COLO668 (cell line): ENCODE measurements around the gene KLHL2.
"Not testable (repeated sequence)": the region's sequence is repeated elsewhere in the genome, so short reads cannot be mapped to it uniquely, and the experiment has no call there.

Source experiments
- DNase-seq: peaks from one replicate; lab custom pipeline; 2025; ENCODE audit not compliant: unreplicated experiment; lab: John Stamatoyannopoulos, UW

The KLHL2 gene, protein sequence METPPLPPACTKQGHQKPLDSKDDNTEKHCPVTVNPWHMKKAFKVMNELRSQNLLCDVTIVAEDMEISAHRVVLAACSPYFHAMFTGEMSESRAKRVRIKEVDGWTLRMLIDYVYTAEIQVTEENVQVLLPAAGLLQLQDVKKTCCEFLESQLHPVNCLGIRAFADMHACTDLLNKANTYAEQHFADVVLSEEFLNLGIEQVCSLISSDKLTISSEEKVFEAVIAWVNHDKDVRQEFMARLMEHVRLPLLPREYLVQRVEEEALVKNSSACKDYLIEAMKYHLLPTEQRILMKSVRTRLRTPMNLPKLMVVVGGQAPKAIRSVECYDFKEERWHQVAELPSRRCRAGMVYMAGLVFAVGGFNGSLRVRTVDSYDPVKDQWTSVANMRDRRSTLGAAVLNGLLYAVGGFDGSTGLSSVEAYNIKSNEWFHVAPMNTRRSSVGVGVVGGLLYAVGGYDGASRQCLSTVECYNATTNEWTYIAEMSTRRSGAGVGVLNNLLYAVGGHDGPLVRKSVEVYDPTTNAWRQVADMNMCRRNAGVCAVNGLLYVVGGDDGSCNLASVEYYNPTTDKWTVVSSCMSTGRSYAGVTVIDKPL

DNA sequence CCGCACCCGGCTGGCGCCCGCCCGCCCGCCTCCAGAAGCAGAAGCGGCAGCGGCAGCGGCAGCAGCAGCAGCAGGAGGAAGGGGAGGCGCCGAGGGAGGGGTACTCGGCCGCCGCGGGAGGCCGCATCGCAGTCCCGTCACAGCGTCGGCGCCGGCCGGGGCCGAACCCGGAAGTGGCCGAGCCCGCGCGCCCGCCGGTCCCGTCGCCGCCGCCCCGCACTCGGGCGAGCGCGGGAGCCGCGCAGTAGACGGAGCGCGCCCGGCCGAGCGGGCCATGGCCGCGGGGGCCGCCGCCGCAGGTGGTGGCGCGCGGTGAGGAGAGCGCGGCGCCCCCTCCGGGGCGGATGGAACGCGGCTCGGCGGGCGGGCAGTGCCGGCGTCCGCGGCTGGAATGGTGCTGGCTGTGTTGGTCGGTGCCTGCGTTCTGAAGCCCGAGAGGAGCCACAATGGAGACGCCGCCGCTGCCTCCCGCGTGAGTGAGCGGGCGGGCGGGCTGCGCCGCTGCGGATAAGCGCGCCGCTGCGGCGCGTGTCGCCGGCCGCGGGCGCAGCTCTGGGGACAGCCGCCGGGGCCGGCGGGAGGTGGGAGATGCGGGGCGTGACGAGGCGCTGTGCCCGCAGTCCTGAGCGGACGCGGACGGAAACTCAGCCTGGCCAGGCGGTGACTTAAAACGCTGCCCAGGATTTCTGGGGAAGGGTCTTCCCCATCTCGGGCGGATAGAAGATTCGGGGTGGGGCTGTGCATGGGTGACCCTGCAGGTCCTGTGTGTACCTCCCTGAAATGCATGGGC lies at the start of gene KLHL2:
KLHL2 (plus strand) TSS at position 131 of the 790 bp plus-strand sequence; CDS start at position 447, 316 bp downstream.
- peak; percentile 87 for DNase-seq

DNA sequence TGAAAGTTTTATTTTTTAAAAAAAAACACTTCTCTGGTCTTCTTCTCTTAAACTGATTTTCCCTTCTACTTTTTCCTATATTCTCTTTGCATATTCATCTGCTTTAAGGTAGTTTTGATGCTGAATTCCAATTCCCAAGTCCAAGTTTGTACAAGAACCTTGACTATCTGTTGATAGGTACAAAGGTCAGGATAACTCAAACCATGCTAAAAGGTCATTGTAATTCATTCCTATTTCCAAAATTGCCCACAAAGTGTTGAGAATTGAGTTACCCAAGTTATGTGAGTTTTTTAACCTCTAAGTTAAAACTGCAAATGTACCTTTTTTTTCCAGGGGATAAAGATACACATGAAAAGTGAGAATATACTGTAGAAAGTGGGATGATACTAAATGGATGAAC lies 48.6 kb upstream of the KLHL2 start:
- DNase-seq: no peak

DNA sequence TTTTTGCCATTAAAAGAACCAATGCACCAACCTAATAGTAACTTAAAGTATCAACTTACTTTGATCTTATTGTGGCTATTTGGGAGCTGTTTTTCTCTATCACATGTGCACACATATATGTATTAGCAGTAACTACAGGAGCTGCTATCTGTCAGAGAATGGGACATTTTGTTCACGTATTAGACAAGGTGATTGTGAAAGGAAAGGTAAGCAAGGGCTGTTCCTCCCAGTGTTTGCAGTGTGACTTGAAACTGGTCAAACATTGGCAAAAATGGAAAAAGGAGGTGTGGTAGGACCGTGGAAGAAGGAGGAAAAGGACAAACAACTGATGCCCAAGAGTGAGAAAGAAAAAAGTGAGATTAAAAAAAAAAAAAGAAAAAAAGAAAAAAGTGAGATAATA lies 43.1 kb upstream of the KLHL2 start:
- no peak for DNase-seq

DNA sequence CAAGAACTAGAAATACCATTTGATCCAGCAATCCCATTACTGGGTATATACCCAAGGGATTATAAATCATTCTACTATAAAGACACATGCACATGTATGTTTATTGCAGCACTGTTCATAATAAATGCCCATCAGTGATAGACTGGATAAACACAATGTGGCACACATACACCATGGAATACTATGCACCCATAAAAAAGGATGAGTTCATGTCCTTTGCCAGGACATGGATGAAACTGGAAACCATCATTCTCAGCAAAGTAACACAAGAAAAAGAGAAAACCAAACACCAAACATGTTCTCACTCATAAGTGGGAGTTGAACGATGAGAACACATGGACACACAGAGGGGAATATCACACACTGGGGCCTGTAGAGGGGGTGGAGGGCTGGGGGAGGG lies 40.5 kb upstream of the KLHL2 start:
- DNase-seq: not testable (repeated sequence)

DNA sequence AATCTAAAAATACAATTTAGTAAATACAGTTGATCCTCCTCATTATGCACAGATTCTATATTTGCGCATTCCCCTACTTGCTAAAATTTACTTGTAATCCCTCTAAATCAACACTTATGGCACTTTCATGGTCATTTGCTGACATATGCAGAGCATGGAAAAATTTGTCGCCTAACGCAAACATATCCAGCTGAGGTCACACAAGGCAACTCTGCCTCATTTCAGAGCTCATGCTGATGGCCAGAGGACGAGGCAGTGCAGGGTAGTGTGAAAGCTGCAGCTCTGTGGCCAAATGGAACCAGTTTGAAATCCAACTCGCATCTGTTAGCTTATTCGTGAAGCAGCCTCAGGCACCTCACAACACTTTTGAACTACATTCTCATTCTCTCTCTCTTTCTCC lies 39.7 kb upstream of the KLHL2 start:
- no peak for DNase-seq

DNA sequence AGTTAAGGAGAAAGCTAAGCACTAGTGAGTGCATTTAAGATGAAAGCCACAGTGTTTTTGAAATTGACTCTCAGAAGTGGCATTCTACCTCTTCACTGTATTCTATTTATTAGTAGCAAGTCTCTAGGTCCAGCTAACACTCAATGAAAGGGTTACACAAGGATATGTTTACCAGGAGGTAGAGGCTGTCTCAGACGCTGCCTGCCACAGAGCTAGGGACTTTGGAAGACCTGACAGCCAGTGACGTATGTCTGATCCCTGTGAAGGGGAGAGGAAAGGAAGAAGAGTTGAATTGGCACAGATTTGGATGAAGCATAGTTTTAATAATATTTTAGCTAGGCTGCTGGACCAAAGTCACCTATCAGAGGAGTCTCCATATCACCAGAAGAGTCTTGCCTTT lies 36.5 kb upstream of the KLHL2 start:
- no peak for DNase-seq

DNA sequence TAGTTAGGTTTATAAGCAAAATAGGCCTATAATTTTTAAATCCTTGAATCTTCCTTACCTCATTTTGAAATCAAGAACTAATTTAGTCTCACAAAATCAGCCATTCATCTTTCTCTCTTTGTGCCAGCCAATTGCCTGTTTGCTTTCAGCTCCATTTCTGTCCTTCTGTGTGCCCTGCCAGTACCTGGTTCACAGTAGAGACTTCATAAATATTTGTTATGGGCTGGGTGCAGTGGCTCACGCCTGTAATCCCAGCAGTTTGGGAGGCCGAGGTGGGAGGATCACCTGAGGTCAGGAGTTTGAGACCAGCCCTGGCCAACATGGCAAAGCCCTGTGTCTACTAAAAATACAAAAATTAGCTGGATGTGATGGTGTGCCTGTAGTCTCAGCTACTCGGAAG lies 31.9 kb upstream of the KLHL2 start:
- DNase-seq: not testable (repeated sequence)

DNA sequence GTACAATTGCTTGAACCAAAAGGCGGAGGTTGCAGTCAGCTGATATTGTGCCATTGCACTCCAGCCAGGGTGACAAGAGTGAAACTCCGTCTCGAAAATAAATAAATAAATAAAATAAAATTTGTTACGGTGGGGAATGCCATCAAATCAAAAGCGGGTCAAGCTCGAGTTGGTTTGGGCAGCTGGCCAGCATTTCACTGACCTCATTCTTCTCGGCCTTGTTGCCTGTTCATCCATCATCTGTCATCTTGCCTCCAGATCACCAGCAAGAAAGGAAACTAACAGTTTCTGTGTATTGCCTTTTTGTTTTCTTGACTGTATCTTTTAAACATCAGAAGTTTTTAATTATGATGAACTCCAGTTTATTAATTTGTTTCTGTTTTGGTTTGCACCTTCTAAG lies 31.5 kb upstream of the KLHL2 start:
- no peak for DNase-seq

DNA sequence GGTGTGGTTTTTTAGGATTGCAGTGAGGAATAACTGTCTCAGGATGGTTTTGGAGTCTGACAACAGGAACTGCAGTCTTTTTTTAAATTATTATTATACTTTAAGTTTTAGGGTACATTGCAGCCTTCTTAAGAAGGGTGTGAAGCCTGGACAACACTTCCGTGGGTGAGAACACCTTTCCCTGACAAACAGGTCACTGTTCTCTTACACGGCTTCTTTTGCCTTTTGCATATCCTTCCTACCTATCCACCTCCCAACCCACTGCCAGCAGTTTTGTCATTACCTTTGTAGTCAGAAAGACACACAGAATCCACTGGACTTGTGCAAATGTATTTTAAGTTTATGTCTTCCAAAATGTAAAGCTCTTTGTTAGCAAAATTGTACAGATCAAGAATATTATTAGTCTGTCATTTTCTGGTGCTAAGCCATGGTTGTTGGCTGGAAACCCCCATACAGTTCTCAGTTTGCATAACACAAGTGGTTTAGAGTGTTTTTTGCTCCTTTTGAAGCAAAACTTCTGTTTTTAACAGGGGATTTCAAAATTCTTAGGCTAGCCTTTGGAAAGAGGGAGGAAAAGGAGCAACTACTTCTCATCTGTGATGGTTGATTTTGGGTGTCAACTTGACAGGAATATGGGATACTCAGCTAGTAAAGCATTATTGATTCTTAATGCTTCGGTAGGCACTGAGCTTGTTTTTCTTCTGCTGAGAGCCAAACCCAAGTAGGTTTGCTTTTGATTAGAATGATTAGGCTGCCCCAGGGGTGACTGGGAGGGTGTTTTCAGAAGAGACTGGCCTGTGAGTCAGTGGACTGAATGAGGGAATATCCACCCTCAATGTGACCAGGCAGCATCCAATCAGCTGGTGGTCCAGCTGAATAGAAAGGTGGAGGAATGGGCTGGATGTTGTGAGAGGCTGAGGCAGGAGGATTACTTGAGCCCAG lies 29.4 kb upstream of the KLHL2 start:
- DNase-seq: no peak

DNA sequence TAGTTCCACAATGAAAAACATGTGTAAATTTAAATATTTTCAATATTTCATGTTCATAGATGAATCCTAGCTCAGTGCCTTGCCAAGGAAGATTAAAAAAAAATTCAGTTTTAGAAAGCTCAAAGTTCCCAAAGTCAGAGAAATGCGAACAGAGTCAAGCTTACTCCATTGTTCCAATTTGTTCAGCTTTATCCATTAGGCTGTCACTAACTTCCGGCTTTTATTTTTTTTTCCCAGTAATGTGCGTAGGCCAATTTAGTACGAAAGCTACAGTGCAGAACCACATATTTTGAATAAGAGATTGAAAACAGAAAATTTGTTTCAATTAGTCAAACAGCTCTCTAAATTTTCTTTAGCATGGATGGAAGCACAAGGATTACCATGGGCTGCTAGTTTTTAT lies 23.1 kb upstream of the KLHL2 start:
- DNase-seq: no peak

DNA sequence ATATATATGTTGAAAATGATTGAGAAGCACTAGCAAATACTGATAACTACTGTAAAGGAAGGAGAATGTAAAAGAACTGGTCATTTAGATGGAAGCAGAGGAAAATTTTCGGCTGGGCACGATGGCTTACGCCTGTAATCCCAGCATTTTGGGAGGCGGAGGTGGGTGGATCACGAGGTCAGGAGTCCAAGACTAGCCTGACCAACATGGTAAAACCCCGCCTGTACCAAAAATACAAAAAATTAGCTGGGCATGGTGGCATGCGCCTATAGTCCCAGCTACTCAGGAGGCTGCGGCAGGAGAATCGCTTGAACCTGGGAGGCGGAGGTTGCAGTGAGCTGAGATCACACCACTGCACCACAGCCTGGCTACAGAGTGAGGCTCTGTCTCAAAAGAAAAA lies 22.4 kb upstream of the KLHL2 start:
- not testable (repeated sequence) for DNase-seq

DNA sequence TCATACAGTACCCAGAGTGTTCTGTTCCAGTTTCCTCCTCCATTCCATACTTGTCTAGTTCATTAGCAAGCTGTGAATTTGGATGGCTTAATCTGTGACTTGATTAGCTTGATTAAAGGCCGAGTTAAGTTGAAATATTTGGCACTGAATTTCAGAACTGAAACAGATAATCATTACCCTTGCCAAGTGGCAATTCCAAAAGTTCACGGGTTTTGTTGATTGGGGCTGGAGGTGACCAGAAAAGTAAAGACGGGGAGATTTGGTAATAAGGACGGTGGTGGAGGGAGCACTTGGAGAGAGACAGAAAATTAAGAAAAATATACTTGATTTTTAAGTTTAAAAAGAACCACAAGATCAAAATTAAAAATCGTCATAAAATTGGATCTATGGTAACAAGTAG lies 21.9 kb upstream of the KLHL2 start:
- DNase-seq: no peak

DNA sequence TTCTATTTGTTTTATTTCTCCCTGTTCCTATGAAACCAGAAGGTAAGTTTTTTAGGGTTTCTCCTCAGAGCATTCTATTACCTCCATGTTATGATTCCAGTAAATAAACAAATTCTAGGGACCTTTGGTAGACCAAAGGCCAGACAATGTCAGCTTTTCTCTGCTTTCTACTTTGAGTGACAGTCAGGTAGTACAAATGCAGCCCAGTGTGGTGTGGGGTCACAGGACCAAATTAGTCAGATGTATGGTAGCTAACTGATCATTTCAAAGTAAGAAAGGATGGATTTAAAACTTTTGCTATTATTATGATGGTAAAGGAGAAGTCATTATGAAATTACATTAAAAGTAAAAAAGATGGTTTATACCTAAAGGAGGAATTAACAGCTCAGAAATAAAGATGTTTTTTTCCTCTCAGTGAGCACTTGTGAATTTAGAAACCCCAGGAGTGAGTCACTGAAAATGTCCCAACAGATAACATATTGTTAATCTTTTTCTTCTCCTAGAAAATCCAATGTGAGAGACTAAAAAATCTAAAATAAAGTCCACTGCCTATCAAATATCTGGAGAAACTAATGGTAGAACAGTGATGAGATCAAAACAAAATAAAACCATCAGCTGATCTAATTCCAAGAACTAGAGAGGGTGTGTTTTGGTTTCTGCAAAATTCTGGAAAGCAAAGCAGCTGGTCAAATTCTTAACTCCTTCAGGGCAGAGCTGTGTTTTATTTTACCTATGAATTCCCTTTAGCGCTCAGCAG lies 16.6 kb upstream of the KLHL2 start:
- no peak for DNase-seq

DNA sequence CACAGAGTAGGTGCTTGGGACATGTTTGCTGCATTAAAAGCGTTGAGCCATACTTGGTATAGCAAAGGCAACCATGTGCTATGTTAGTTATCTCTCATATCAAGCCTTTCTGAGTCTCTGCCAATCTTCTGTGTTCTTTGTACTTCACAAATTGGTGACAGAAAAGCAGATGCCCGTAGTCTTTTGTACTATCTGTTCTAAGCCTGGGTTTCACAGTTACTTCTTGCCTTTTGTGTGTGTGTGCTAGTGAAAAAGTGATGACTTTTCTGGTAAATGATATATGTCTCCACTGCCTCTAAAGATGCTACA lies 16.1 kb upstream of the KLHL2 start:
- no peak for DNase-seq

DNA sequence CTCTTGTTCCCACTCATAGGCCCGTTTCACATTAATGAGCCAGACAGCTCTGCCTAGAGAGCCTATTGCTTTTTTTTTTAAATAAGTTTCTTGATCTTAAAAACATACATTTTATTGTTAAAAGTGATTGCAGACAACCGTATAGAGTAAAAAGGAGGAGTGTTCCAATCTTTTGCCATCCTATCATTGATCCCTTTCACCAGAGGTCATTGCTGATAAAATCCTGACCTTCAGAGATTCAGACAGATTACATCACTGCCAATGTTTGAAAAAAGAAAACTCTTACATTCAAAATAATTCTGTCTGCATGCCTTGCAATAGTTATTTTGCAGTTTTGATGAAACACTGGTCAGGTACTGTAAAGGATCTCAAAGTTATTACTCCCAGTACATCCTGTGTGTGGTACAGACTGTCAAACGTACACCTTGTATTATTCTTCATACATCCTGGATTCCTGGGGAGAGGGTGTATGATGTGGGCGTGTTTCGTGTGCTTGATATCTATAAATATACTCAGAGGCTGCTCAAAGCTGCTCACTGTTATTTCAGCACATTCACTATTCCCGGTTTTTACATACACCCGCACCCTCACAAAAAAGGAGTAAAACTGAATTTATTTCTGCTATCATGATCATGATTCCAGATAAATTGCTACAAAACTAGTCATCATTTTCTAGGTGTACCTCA lies 15.4 kb upstream of the KLHL2 start:
- no peak for DNase-seq

DNA sequence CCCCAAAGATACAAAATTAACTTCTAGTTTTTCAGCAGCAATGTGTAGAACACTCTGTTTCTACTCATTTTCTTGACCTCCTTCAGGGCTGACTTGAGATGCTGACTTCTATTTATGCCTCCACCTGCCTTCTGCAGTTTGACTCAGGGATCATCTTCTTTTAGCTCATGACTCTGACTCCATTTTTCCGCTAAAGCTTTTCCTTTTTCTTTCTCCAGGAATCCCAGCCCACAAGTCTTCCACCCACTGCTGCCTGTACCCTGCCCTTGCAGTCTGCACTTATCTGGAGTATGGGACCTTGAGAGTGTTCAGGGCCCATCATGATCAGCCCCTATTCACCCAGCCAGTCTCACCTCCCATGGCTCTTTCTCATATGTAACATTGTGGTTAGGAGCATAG lies 14.9 kb upstream of the KLHL2 start:
- DNase-seq: no peak

DNA sequence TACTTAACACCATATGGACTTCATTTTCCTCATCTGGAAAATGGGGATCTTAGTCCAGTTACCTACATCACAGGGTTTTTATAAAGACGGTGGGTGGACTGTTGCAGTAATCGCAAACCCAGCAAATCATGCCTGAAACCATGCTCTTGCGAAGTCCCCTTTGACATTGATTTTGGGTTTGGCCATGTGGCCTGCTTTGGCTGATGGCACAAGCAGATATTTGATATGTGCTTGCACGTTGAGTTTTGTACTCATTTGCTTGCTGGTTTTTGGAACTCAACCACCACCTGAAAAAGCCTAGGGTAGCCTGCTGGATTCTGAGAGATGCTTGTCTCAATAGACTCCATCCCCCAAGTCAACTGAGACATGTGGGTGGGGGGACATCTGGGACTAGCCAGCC lies 14.4 kb upstream of the KLHL2 start:
- no peak for DNase-seq

DNA sequence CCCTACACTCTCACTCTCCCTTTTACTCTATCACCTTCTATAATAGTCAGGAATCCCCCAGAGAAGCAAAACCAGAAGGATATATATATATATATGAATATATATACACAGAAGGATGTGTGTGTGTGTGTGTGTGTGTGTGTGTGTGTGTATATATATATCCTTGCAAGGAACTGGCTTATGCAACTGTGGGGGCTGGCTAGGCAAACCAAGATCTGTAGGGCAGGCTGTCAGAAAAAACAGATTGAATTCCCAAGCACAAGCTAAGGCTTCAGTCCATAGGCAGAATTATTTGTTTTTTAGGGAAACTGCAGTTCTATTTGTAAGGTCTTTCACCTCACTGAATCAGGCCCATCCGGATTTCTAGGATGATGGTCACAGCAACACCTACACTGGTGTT lies 13.0 kb upstream of the KLHL2 start:
- DNase-seq: no peak

DNA sequence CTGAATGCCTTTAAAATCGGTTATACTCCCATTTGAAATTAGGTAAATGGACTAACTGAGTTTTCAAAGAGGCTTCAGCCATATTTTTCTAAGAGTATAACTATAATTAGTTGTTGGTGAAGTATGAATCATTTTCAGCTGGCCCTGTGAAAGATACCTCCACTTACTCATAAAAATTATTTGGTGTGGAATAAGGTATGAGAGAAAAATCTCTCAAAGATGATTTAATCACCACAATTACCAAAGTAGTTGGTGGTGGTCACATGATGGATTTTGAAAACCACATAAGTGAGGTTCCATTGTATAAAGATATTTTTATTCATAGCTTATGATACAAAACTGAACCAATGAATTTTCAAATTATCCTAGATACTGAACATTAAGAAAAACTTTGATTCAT lies 9.0 kb upstream of the KLHL2 start:
- DNase-seq: no peak

DNA sequence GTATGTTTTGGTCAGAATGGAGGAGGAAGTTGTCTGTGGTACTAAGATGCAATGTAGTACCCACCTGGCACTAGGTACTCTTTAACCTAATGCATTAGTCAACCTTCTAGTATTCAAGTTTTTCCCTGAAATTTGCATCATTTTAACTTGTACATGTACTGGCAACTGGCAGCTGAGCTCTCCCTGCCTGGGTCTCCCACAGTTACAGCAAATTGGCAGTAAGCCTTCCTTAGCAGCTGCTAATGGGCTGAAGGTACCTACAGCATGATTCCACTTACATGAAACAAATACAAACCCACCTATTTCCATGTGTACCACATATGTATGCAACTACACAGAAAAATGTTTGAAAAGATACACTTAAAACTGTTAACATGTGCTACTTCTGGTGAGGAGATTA lies 8.1 kb upstream of the KLHL2 start:
- DNase-seq: no peak
